A673 (cell line): Measurements from ENCODE around the gene MRPL53. TPM values are rescaled to one million over a fixed set of nuclear protein-coding genes. Genes with fewer than 3 reads are reported as not detected.

Experiments
- BruUV-seq: library from RNA; stranded (reverse); fragments of 400-500 nt; replicated peaks from 2 replicates; lab custom pipeline; 2021; lab: Mats Ljungman, UMichigan
- CTCF ChIA-PET: fragments of 300-600 bp; sonication (Branson Sonifier 250); formaldehyde crosslinking; loops from one replicate; lab custom pipeline; 2022; ENCODE audit warnings: antibody characterized with exemption; lab: Charles Lee
- POLR2A ChIA-PET: fragments of 300-600 bp; sonication (Branson Sonifier 250); formaldehyde crosslinking; loops from one replicate; lab custom pipeline; 2022; ENCODE audit warnings: antibody characterized with exemption; ENCODE audit not compliant: low non-redundant PET; lab: Charles Lee
- DNase-seq: peaks from one replicate; pipeline ENCODE4 v3.0.0-alpha.2; 2015; ENCODE audit warnings: low spot score
- H3K27ac ChIP-seq: fragments of 200-600 bp; sonication (generic); 2 replicates; pipeline ENCODE4 v1.5.1; 2016; ENCODE audit warnings: mixed run types, low read depth, mild to moderate bottlenecking, mixed read lengths, antibody characterized with exemption, low read length; ENCODE audit not compliant: poor library complexity, severe bottlenecking
- H3K27me3 ChIP-seq: fragments of 200-600 bp; sonication (generic); replicated peaks from 2 replicates; pipeline ENCODE4 v1.6.1; 2017; ENCODE audit warnings: mixed run types, low read depth, mild to moderate bottlenecking, mixed read lengths, antibody characterized with exemption, low read length; ENCODE audit not compliant: insufficient read depth, poor library complexity
- H3K36me3 ChIP-seq: fragments of 200-600 bp; sonication (generic); 2 replicates; pipeline ENCODE4 v1.6.1; 2016; ENCODE audit warnings: mixed run types, mild to moderate bottlenecking, mixed read lengths, antibody characterized with exemption, low read length; ENCODE audit not compliant: insufficient read depth, poor library complexity, severe bottlenecking
- H3K4me1 ChIP-seq: fragments of 200-600 bp; sonication (generic); 2 replicates; pipeline ENCODE4 v1.6.1; 2017; ENCODE audit warnings: mixed run types, mild to moderate bottlenecking, mixed read lengths, antibody characterized with exemption, low read length; ENCODE audit not compliant: insufficient read depth, poor library complexity, severe bottlenecking
- H3K4me3 ChIP-seq: fragments of 200-600 bp; sonication (generic); 2 replicates; pipeline ENCODE4 v1.5.1; 2016; ENCODE audit warnings: low read depth, mixed run types, mild to moderate bottlenecking, mixed read lengths, low read length; ENCODE audit not compliant: poor library complexity, severe bottlenecking
- H3K9me3 ChIP-seq: fragments of 200-600 bp; sonication (generic); 2 replicates; pipeline ENCODE4 v1.6.1; 2016; ENCODE audit warnings: mixed run types, low read depth, mild to moderate bottlenecking, mixed read lengths, antibody characterized with exemption, low read length; ENCODE audit not compliant: poor library complexity, severe bottlenecking
- CTCF ChIP-seq: fragments of 300-800, 200-600 bp; sonication (generic); conservative IDR thresholded peaks from 2 replicates; pipeline ENCODE4 v1.5.1; 2017; ENCODE audit warnings: low read depth, mild to moderate bottlenecking, antibody characterized with exemption, low read length, moderate library complexity, mixed read lengths
- EZH2 ChIP-seq: fragments of 200-600 bp; sonication (generic); IDR thresholded peaks from 2 replicates; pipeline ENCODE4 v1.6.1; 2017; ENCODE audit warnings: borderline replicate concordance, low read depth, mild to moderate bottlenecking, mixed read lengths, antibody characterized with exemption, low read length; ENCODE audit not compliant: poor library complexity, severe bottlenecking
- intact Hi-C: fragments of 100-400 bp; cut with micrococcal nuclease; formaldehyde crosslinking; loops from one replicate; pipeline ENCODE4 v1.10.0; 2022; ENCODE audit not compliant: unreplicated experiment
- total RNA-seq: library from RNA; stranded (reverse); gene quantifications from 2 replicates; pipeline ENCODE4 v1.2.3, GENCODE V29; 2021

Gene MRPL53
- total RNA-seq, 1 experiment from 2014 or later = 104 TPM

- Histone ChIP-seq H3K4me3 (no peak overlapping the region), H3K4me1 (no peaks in the 10 kb centered on the region), H3K27me3 (no peaks in the 10 kb centered on the region), H3K36me3 (peaks cover 36% of the 10 kb centered on the region), H3K9me3 (no peaks in the 10 kb centered on the region), H3K27ac (no peak overlapping the region)
- no peak for DNase-seq
- BruUV-seq = no TSS peak
- CTCF ChIA-PET = no interaction called here
- TF ChIP-seq EZH2 (no peak), CTCF (no peak)
- intact Hi-C loops = no loop called here
- POLR2A ChIA-PET = no interaction called here
These were observed 42.7 kb downstream of the MRPL53 start for GRCh38 chr2:74429487-74430451.

GRCh38 chr2:74428675-74429074, 43.8 kb downstream of the MRPL53 start:
- ChIA-PET POLR2A (no interaction called here), CTCF (no interaction called here)
- intact Hi-C loops = no loop called here
- no peak for DNase-seq
- peaks cover 36% of the 10 kb centered on the region for H3K36me3 ChIP-seq
- no peaks in the 10 kb centered on the region for H3K27me3 ChIP-seq
- no peak for TF ChIP-seq CTCF
- no peak for TF ChIP-seq EZH2
- no peaks in the 10 kb centered on the region for H3K4me1 ChIP-seq
- no peak overlapping the region for H3K27ac ChIP-seq
- no TSS peak for BruUV-seq
- no peaks in the 10 kb centered on the region for H3K9me3 ChIP-seq
- H3K4me3 ChIP-seq = no peak overlapping the region

GRCh38 chr2:74427551-74427950, 44.9 kb downstream of the MRPL53 start:
- POLR2A ChIA-PET = no interaction called here
- no peaks in the 10 kb centered on the region for H3K4me1 ChIP-seq
- CTCF ChIA-PET = no interaction called here
- intact Hi-C loops = no loop called here
- BruUV-seq = no TSS peak
- TF ChIP-seq EZH2 (no peak), CTCF (no peak)
- no peaks in the 10 kb centered on the region for H3K27me3 ChIP-seq
- no peak overlapping the region for H3K4me3 ChIP-seq
- H3K9me3 ChIP-seq = no peaks in the 10 kb centered on the region
- no peak overlapping the region for H3K27ac ChIP-seq
- H3K36me3 ChIP-seq = peaks cover 36% of the 10 kb centered on the region
- no peak for DNase-seq
